Heart right ventricle (tissue), 16 donors: ENCODE measurements around the gene HNF1A. TPM values are rescaled to one million over a fixed set of nuclear protein-coding genes. Genes with fewer than 3 reads are reported as not detected.

Experiments
- ATAC-seq, 8 donors: fragments of 200-7000 bp; cut with Tn5 transposase; one replicate each; pipeline ENCODE4 v1.9.1; 2020; ENCODE audit warnings: mild to moderate bottlenecking in 8 of 8, moderate library complexity in 8 of 8, moderate number of reproducible peaks in 1 of 8
- DNase-seq, 2 donors: peaks; one replicate each; pipeline ENCODE4 v3.0.0-alpha.2; 2020
- H3K27ac ChIP-seq, 10 donors: fragments of 200-600 bp; sonication (generic) in 2 of 10; one replicate each; pipeline versions ENCODE4 v1.5.0 to v1.8.0; 2020 to 2022; ENCODE audit warnings: mild to moderate bottlenecking in 3 of 10
- H3K27me3 ChIP-seq, 7 donors: fragments of 200-600 bp; one replicate each; pipeline ENCODE4 v1.8.0; 2021 to 2022; ENCODE audit warnings: mild to moderate bottlenecking in 2 of 7
- H3K36me3 ChIP-seq, 9 donors: fragments of 200-600 bp; sonication (generic) in 1 of 9; one replicate each; pipeline versions ENCODE4 v1.5.0 to v1.8.0; 2020 to 2022; ENCODE audit warnings: mild to moderate bottlenecking in 2 of 9
- H3K4me1 ChIP-seq, 9 donors: fragments of 200-600 bp; sonication (generic) in 1 of 9; one replicate each; pipeline versions ENCODE4 v1.5.0 to v1.8.0; 2020 to 2022; ENCODE audit warnings: mild to moderate bottlenecking in 4 of 9
- H3K4me3 ChIP-seq, 10 donors: fragments of 200-600 bp; sonication (generic) in 2 of 10; one replicate each; pipeline versions ENCODE4 v1.5.0 to v1.8.0; 2020 to 2022; ENCODE audit warnings: mild to moderate bottlenecking in 7 of 10, moderate library complexity in 2 of 10
- H3K9me3 ChIP-seq, 11 donors: fragments of 200-600 bp in 10 of 11; sonication (generic) in 2 of 11; one replicate each; pipeline versions ENCODE4 v1.5.0 to v1.8.0; 2013 to 2022; ENCODE audit warnings: mild to moderate bottlenecking in 2 of 11, control low read depth in 1 of 11, moderate library complexity in 1 of 11
- WGBS, 2 donors: extraction: QIAGEN DNeasy Blood & Tissue Kit; methylation state at CpG; one replicate each; pipeline ENCODE4 v1.1.7; 2013; ENCODE audit warnings: inconsistent platforms in 1 of 2; 5-methylcytosine and 5-hydroxymethylcytosine counted together
- intact Hi-C, 10 donors: fragments of 100-400 bp; cut with DNase I; formaldehyde crosslinking; loops; one replicate each; pipeline versions ENCODE4 v1.11.1 to v1.14.2; 2022
- polyA plus RNA-seq, 2 donors: library from polyadenylated mRNA; stranded (reverse); fragments of 200-250 nt; gene quantifications; one replicate each; pipeline ENCODE4 v1.2.3, GENCODE V29; 2013
- total RNA-seq, 10 donors: library from RNA; stranded (reverse); fragmentation: NEBNext Ultra II Directional in 3 of 10; extraction: Animal tissue kit (Norgen Biotek cat#: 25700) in 3 of 10; gene quantifications; one replicate each; pipeline versions ENCODE4 v1.2.1 to v1.2.4, GENCODE V29; 2021 to 2023
- TF ChIP-seq, protein P1 (sequence below), 9 donors: fragments of 200-600 bp; sonication (generic) in 2 of 9; IDR thresholded peaks; one replicate each; pipeline versions ENCODE4 v1.5.0 to v1.8.0; 2021 to 2022; ENCODE audit warnings: antibody characterized with exemption in 9 of 9, mild to moderate bottlenecking in 5 of 9, moderate library complexity in 1 of 9
- donor health status: Arrhythmogenic right ventricular cardiomyopathy.
- donor health status: ischemic (EF 13 %, LVEDD 7.1; RV severe dilation, severe dysfunction).
- donor health status: healthy with polysubstance abuse.
- donor health status: DM: no; HTN: yes; CAD: no.
- donor health status: DM: no; HTN: no; CAD: no.
- donor health status: ischemic (EF 25% LVEDD 6.9; RV normal size, moderate dysfunction).
- donor health status: ischemic (EF 25% LVEDD 5.7; RV mildly dilated, moderate dysfunction).
- donor health status: healthy.
- donor health status: DM: yes; HTN: yes; CAD: no.
- donor health status: Ischemic cardiomyopathy.
- donor health status: ischemic (EF 35%, LVEDD 5.7; RV mildly dilated, moderate dysfunction).
- donor health status: nonischemic (EF 11% LVEDD 7.7; RV severe dilation, severe dysfunction).
- donor health status: DM: yes; HTN: yes; CAD: no.
- donor health status: PGD.
- donor health status: ischemic (EF 29% LVEDD 5.4; RV normal size, mild dysfunction).
- donor health status: nonischemic (EF 23%, LVEDD 6.1; RV moderate dilation, normal function).

The HNF1A gene
- total and polyA plus RNA-seq, 12 donors = 0.04 TPM; not detected in 11

DNA sequence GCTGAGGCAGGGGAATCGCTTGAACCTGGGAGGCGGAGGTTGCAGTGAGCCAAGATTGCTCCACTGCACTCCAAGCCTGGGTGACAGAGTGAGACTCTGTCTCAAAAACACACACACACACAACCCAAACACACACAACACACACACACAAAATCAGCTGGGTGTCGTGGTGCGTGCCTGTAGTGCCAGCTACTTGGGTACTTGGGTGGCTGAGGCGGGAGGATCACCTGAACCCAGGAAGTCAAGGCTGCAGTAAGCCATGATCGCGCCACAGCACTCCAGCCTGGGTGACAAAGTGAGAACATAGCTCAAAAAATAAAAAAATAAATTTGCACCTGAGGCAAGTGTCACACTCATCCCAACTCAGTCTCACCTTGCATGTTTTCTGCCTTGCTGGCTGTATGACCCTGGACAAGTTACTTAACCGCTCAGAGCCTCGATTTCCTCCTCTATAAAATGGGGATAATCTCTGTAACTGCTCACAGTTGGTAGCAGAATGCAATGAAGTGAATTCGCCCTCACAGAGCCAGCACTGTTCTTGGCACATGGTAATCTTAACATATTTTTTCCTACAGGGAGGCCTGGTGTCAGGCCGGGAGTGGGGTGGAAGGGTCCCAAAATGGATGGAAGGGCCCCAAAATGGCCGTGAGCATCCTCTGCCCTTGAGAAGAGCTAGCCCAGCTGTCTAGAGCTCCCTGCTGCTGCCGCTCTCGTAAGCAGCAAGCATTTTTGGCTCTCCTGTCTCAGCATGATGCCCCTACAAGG is 630 bp upstream of the HNF1A start:
- Histone ChIP-seq H3K9me3 (no peaks in the 10 kb centered on the region), H3K36me3 (no peaks in the 10 kb centered on the region), H3K4me1 (no peaks in the 10 kb centered on the region), H3K27ac (no peak overlapping the region), H3K27me3 (peaks cover 0 to 5% (median 0%) of the 10 kb centered on the region in 7 donors), H3K4me3 (no peak overlapping the region)
- TF ChIP-seq, protein P1, sequence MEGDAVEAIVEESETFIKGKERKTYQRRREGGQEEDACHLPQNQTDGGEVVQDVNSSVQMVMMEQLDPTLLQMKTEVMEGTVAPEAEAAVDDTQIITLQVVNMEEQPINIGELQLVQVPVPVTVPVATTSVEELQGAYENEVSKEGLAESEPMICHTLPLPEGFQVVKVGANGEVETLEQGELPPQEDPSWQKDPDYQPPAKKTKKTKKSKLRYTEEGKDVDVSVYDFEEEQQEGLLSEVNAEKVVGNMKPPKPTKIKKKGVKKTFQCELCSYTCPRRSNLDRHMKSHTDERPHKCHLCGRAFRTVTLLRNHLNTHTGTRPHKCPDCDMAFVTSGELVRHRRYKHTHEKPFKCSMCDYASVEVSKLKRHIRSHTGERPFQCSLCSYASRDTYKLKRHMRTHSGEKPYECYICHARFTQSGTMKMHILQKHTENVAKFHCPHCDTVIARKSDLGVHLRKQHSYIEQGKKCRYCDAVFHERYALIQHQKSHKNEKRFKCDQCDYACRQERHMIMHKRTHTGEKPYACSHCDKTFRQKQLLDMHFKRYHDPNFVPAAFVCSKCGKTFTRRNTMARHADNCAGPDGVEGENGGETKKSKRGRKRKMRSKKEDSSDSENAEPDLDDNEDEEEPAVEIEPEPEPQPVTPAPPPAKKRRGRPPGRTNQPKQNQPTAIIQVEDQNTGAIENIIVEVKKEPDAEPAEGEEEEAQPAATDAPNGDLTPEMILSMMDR (IDR thresholded peaks at IDR 0.05) = no peak
- whole genome bisulfite sequencing, 2 donors = 90 to 92% methylated on average over 14 of the region's 14 CpGs
- intact Hi-C loops = loop anchor here in 8 of 10 donors (10.0 kb wide), 5 partner anchors 233 to 393 kb away; partner anchors contain the start of genes ACADS (in 4 of the 8), POP5 (in 1 of the 8) and UNC119B (in 1 of the 8)
- ATAC-seq (no peak), DNase-seq (no peak)

DNA sequence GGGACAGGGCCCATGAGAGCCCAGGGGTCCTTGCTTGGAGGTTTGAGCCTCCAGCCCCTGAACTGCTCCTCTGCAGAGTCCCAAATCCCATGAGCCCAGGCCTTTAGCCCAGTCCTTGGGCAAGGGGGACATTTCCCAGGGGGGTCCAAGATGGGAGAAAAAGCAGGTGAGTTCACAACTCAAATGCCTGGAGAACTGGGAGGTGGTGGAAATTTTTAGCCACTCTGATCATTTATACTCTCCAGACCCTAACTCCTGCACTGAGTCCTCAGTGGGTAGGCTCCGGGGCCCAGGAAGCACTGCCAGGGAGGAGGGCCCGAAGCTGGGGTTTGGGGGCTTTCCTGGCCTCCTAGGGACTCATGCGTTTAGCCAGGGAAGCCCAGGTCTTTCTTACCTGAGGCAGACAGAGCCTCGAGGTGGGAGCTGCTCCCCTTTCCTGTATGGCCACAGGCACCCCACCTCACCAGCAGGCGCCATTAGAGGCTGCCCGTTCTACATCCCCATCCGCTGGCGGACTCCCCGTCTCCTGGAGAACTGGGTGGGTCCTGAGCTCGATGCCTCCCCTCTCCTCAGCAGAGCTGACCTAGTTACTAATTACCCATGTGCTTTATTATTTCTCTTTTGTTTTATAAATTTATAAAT is 998 bp downstream of the HNF1A start:
- no peak for DNase-seq
- Histone ChIP-seq H3K27ac (no peak overlapping the region), H3K4me3 (no peak overlapping the region), H3K36me3 (no peaks in the 10 kb centered on the region), H3K9me3 (no peaks in the 10 kb centered on the region), H3K4me1 (no peaks in the 10 kb centered on the region), H3K27me3 (peaks cover 0 to 5% (median 0%) of the 10 kb centered on the region in 7 donors)
- TF ChIP-seq, protein P1 (IDR thresholded peaks at IDR 0.05) = no peak
- 84 to 86% methylated on average over 10 of the region's 10 CpGs for WGBS, 2 donors
- intact Hi-C loops = loop anchor here in 8 of 10 donors (10.0 kb wide), 5 partner anchors 235 to 395 kb away; partner anchors contain the start of genes ACADS (in 4 of the 8), POP5 (in 1 of the 8) and UNC119B (in 1 of the 8)
- no peak for ATAC-seq

DNA sequence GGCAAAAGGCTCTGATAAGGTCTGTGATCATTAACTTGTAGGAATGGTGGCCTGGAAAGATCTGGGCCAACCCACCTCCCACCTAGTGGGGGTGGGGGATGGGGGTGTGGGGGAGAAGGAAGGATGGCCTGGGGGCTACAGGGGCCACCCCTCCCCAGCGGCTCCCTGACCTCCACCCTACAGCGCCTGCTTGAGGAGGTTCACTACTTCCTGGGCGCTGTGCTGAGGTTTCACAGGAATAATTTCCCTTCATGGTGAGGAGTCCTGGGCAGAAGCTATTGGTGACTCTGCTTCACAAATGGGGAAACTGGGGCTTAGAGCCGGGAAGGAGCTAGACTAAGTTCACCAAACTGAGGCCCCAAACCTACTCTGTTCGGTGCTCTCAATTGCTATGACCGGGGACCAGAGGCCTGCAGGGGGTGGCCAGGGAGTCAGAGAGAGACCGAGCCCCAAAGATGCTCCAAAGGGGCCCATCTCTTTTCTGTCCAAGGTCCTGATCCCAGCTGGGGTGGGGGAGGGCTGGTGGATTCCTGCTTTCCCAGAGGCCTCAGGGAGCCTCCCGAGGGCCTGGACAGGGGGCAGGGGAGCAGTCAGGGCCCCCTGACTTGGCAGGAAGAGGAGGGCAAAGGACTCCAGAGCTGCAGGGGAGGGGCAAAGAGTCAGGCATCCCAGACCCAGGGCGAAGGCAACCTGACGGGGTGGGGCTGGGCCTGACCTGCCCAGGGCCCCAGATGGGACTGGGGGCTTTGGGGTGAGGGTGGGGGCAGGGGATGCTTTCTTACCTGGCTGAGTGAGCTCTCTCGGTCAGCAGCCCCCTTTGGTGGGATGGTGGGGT is 1.7 kb downstream of the HNF1A start:
- ATAC-seq (no peak), DNase-seq (no peak)
- 56 to 59% methylated on average over 11 of the region's 11 CpGs for WGBS, 2 donors
- Histone ChIP-seq H3K4me1 (no peaks in the 10 kb centered on the region), H3K36me3 (no peaks in the 10 kb centered on the region), H3K4me3 (no peak overlapping the region), H3K27ac (no peak overlapping the region), H3K27me3 (peaks cover 0 to 5% (median 0%) of the 10 kb centered on the region in 7 donors), H3K9me3 (no peaks in the 10 kb centered on the region)
- TF ChIP-seq, protein P1 (IDR thresholded peaks at IDR 0.05) = no peak
- intact Hi-C loops = loop anchor here in 8 of 10 donors (10.0 kb wide), 5 partner anchors 235 to 395 kb away; partner anchors contain the start of genes ACADS (in 4 of the 8), POP5 (in 1 of the 8) and UNC119B (in 1 of the 8)
